Measurements from ENCODE around the gene SSBP4. TPM values are rescaled to one million over a fixed set of nuclear protein-coding genes. Genes with fewer than 3 reads are reported as not detected.

The SSBP4 gene
- total and polyA plus RNA-seq, 9 of the 15 experiments (the other 6 are each of a cell fraction or from before 2014, with no cell fraction given): 1.1 to 189 (median 39.0) TPM

- H3K4me2 ChIP-seq (ENCODE audit: insufficient read depth, low read length): peak overlapping the region; percentile 9; the same call in 1 of the 2 replicates
- FAIRE-seq (peak; percentile 40), DNase-seq (ENCODE audit: extremely low read depth in 1 of 4, low spot score in 3 of 4) (peak in 1 of 4 experiments; percentile 53), ATAC-seq (no peak)
- CTCF ChIA-PET (ENCODE audit: low intra/inter-chr PET ratio): no interaction called here
- no peak overlapping the region for H2AFZ ChIP-seq (ENCODE audit: low read depth, low read length)
- in situ Hi-C loops (cut with MboI): no loop called here
- no peak overlapping the region for H3K27ac ChIP-seq (ENCODE audit: extremely low read depth, low read depth, low read length)
- TF ChIP-seq MLX (CRISPR knock-in tag; conservative IDR thresholded peaks at IDR 0.05) (no peak), RCOR1 (IDR thresholded peaks at IDR 0.05; ENCODE audit: borderline replicate concordance in 1 of 2, low read depth in 2 of 2, low read length in 2 of 2) (peak in 1 of 2 experiments; percentile 46; a peak in 1 of 4 replicates), E2F6 (IDR thresholded peaks at IDR 0.05; ENCODE audit: borderline replicate concordance in 1 of 2, extremely low read depth in 1 of 2, insufficient read depth in 1 of 2, insufficient read length in 1 of 2, low read depth in 1 of 2, low read length in 1 of 2, poor library complexity in 1 of 2, severe bottlenecking in 1 of 2) (no peak), ZNF316 (IDR thresholded peaks at IDR 0.05) (peak; percentile 50; the same call in 1 of the 2 replicates), ZNF707 (CRISPR knock-in tag; conservative IDR thresholded peaks at IDR 0.05) (no peak), HDGF (IDR thresholded peaks at IDR 0.05) (no peak)
- no peaks in the 10 kb centered on the region for H3K9me3 ChIP-seq (replicated peaks; ENCODE audit: control insufficient read depth, insufficient read depth, low read depth, low read length)
- POLR2A ChIA-PET: interaction anchor here (0.7 to 2.4 kb wide), 6 partner anchors 10 to 258 kb away, joined by 3 to 8 read pairs (median 4); no protein-coding TSS in a partner anchor
- 36% methylated on average over 12 of the region's 12 CpGs for WGBS (ENCODE audit: insufficient coverage, low coverage, missing lambda C conversion rate)
- no TSS peak for BruUV-seq (replicated peaks)
- peaks cover 98% of the 10 kb centered on the region for H3K79me2 ChIP-seq (ENCODE audit: control insufficient read depth, insufficient read depth, low read length)
- no peaks in the 10 kb centered on the region; the same call in 2 of the 3 replicates for H3K36me3 ChIP-seq (ENCODE audit: control insufficient read depth, insufficient read depth, low read length)
- intact Hi-C loops (cut with micrococcal nuclease): no loop called here
- H4K20me1 ChIP-seq (replicated peaks; ENCODE audit: control insufficient read depth, insufficient read depth, low read length): peaks cover 59% of the 10 kb centered on the region
- H3K27me3 ChIP-seq (ENCODE audit: control insufficient read depth in 2 of 2, insufficient read depth in 2 of 2, low read length in 2 of 2): no peaks in the 10 kb centered on the region
- H3K9me1 ChIP-seq (ENCODE audit: control insufficient read depth, insufficient read depth, low read length): peaks cover 16% of the 10 kb centered on the region
- no peak overlapping the region for H3K4me3 ChIP-seq
- H3K4me1 ChIP-seq (replicated peaks in 1 of 2; ENCODE audit: control insufficient read depth in 2 of 2, insufficient read depth in 2 of 2, low read length in 2 of 2): peaks cover 67 to 75% of the 10 kb centered on the region in 2 experiments
- no peak overlapping the region for H3K9ac ChIP-seq (ENCODE audit: insufficient read depth in 1 of 2, low read depth in 2 of 2, low read length in 2 of 2)
Measured at GRCh38 chr19:18481505-18482222, 62.5 kb downstream of the SSBP4 start.

Measured in K562 (cell line).